GM19324 (cell line): ENCODE measurements around the gene PUDP.

Experiments used
- ATAC-seq: cut with Tn5 transposase; IDR thresholded peaks from one replicate; pipeline ENCODE4 v1.9.1; 2021; ENCODE audit warnings: mild to moderate bottlenecking, moderate library complexity; ENCODE audit not compliant: unreplicated experiment, low FRiP score

Gene PUDP

DNA sequence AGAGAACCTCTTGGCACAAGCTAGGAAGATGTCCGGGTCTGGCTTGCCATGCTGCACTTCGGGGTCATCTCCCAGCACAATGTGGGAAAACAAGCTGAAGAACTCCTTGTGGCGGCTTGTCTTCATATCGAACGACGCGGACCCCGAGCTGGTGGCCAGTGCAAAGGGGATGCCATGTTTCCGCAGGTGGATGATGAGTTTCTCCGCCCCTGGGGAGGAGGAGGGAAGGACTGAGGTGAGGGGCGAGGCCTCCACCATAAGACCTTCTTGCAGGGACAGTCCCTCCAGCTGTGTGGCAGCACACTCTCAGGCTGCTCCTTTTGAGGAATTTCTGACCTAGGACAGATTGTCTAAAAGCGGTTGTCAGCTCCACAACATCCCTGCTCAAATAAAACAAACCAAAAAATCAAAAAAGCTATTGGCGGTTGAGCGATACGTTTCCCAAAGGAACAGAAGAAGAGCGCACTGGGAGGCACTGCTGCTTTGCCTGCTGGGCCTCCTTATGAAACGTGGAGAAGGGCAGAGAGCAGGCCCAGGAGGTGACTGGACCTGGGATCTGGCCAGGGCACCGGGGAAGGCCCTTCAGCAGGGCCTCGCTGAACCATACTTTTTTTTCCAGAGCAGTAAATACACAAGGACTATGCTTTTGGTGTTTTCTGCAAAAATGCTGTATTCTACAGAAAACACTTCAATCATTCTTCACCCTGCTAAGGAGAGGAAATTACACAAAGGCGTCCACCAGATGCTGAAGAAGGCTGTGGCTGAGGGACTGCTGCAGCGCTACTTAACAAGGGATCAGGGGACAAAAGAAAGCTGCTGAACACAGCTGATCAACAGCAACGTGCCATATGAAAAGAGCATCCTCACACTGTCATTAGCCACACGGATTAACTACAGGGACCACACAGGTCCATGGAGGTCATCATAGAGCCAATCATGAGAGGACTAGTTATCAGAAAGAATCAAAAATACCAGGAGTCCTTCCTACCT, 70.4 kb downstream of the PUDP start:
- ATAC-seq, result no peak

DNA sequence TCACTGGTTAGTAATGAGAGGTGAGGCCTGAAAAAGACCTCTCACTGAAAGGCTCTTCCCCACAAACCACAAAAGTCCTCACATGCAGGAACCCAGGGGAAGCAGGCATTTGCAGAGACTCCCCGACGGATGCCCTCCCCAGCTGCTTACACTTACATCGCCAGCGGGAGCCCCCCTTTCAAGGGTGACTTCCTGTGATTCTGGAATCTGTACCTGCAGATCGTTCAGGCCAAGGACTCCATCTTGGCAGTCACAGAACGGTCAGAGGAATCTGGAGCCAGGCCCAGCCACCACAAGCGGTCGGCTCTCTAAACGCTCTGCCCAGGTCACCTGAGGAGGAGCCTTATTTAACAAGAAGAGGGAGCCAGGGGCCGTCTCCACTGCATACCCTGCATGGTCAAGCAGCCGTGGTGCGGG, 71.7 kb downstream of the PUDP start:
- ATAC-seq, result no peak

DNA sequence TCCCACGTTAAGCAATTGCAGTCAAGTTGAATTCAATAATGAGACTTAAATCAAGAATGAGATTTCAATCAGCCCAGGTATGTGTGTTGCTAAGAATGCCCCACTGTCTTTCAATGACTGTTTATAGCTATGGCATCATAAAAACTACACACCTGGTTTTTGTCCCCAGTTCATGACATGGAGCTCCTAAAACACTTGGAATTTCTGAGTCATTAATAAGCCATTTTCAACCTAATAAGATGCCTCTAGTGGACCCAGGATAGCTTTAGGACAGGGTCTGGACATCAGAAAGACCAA, 73.1 kb downstream of the PUDP start:
- ATAC-seq, result no peak

DNA sequence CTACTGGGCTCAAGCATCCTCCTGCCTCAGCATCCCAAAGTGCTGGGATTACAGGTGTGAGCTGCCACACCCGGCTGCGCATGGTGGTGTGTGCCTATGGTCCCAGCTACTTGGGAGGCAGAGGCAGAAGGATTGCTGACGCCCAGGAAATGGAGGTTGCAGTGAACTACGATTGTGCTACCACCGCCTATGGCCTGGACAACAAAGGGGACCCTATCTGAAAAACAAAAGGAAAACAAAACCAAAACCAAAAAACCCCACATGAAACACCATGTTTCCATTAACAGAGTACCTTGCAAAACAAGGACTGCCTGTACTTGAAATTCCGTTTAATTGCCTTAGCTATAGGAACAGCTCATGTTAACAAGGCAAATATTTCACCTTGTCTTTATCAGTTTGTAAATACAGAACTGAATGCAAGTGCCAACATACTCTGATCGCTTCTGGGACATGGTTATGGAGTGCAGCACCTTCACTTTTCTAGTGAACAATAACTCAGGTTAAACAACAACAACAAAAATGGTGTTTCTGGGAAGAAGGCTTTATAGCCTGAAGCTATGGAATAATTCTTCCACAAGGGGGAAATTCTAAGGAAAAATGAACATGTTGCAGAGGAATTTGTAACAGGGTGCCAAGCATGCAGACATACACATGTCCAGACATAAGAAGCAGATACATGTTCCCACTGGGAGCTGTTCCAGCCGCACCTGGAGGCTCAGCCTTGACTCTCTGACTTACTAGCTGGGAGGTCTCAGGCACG, 73.6 kb downstream of the PUDP start:
- ATAC-seq, result no peak

DNA sequence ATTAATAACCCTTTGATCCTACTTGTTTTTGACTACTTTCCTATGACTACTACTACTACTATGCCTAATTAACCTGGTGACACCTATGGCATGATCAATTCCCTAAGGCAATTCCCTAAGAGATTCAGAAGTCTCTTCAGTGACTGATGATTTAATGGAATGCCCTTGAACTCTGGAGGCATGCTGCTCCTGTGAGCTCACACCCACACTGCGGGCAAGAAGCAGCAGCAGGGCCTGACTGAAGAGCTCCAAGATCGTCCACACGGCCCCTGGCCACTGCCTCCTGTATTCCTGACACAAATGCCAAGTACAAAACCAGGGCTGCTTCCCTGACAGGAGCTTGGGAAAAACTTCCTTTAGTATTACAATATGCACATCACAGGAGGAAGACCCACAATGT, 74.6 kb downstream of the PUDP start:
- ATAC-seq, result no peak

DNA sequence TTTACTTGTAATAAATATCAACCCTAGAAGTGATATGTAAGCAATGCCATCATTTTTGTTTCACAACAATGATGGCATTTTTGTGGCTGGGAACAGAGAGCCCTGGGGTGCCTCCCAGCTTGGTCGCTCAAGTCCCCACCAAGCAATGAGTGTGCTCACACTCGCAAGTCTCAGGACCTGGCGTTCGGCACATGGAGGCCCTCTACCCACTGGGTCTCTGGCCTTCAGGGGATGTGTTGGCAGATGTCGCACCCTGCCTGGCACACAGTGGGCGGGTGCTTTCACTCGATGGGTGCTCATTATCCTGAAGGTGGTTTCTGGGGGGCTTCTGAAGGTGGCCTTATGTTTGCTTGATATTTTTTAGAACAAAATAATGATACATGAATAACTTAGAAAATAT, 75.1 kb downstream of the PUDP start:
- no peak for ATAC-seq

DNA sequence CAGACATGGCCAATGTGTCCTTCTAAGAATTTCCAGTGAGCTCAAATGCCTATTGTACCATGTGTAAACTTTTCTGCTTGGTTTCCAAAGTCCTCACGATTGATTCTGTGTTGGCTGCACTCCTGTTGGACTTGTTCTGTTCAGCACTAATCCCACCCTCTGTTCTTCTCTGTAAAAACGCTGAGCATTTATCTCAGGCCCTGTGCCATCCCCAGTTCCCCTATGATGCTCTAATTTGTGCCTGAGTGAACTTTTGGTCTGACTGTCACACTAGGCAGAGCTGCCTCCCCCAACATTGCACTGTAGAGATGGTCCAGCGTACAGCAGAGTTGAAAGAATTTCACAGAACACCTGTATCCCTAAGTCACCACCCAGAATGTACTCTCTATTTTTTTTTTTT, 76.6 kb downstream of the PUDP start:
- ATAC-seq, result no peak

DNA sequence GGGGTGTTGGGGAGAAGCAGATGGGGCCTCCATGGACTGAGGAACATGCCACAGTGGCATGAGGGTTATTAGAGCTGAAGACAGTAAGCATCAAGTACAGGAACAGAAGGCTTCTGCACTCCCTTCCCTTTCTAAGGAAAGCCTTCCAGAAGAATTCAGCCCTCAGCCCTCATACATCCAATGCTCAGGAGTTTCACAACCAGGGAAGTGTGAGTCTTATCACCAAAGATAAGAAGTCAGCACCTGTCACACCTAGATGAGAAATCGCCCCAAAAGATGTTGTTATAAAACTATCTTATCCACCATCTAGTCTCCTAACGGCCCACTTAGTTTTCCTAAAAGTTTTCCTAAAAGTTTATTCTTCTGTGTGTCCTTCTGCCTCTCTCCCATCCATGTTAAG, 78.4 kb downstream of the PUDP start:
- ATAC-seq, result no peak

DNA sequence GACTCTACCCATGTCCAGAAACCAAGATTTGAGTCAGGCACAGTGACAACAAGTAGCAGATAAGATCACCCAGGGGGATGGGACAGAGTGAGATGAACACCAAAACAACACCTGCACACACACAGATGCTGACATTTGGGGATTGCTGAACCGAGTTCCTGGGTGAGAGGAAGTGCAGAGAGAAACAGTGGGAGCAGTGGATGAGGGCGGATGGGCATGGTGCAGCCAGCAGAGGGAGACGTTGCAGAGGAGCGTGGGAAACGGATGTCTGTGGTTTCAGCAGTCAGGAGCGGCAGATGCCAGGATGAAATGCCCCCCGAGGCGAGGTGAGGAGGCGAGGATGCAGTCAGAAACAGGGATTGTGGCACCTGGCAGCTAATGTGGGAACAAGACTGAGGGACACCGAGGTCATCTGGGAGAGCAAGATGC, 79.0 kb downstream of the PUDP start:
- ATAC-seq, result no peak

DNA sequence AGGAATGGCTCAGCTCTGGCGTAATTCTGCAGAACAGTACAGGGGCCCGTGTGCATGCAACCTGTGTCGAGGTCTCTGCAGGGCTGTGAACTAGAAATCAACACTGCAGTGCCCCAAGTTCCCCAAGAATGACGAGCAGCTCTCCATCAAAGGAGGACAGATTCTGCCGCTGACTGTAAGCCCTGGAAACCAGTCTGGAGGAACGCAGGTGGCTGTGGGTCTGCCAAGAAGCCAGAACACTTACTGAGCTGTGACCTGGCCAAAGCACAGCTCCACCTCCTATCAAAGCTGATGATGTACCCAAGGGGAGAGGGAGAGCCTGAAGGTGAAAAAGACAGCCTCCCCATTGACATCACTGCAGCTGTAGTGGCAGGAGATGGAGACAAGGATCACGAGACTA, 80.7 kb downstream of the PUDP start:
- ATAC-seq, result no peak

DNA sequence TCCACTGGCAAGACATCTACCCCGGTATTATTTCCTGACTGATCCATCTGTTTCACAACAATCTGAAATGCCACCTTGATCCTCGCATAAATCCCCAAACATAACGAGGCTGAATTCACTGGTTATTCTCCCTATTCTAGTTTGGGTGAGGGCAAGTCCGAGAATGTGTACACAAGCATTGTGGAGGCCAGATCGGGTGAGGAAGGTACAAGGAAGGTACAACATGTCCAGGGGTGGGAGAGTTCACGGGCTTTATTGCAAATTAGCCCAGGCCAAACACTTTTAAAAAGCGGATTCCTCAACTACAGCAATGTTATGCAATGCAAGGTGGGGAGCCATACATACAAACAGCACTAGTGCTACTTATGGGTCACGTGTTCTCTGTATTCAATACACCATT, 82.5 kb downstream of the PUDP start:
- ATAC-seq, result no peak

DNA sequence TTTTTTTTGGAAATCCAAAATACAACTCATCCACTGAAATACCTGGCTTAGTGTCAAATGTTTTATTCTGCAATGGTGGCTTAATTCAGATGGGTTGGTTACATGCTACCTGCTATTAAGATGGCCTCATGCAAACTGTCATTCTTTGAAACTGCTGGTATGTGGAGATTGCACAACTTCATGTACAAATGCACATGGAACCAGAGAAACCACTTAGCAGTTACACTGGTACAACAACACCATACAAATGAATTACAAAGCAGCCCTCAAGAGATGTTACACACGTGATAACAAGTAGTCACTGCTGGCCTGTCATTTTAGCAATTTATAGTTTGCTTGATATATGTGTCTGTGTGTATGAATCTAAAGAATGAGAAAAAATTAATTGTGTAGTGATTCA, 85.0 kb downstream of the PUDP start:
- no peak for ATAC-seq

DNA sequence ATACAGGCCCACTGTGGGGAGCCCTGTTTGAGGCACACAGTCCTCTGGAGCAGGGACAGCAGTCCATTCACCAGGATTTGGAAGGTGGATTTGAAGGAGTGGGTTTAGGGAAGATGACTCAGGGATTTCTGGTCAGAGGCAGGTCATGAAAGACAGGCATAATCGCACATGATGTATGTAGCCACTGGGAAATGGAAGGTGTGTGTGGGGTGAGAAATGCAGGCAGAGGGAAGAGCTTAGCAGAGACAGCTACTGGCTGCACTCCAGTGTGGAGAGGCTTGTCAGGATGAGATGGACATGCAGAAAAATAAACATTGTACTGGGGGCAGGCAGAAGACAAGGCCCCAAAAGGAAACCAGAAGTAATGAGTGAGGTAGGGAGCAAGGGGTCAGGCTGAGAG, 85.7 kb downstream of the PUDP start:
- ATAC-seq, result no peak

DNA sequence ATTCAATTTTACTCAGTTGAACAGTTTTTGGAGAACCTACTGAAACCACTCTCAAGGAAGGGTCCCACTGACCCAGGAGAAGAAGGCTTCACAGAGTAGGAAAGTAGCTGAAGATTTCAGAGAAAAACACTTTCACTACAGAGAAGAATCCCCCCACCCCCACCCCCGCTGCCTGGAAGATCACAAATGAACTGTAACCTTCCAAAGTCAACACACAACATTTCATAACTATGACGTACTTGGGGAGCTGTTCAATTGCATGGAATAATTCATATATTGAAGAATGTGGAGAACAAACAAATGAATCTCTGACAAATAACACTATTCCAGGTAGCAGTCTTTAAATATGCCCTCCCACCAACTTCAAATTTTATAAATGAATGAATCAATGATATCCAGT, 86.5 kb downstream of the PUDP start:
- no peak for ATAC-seq

DNA sequence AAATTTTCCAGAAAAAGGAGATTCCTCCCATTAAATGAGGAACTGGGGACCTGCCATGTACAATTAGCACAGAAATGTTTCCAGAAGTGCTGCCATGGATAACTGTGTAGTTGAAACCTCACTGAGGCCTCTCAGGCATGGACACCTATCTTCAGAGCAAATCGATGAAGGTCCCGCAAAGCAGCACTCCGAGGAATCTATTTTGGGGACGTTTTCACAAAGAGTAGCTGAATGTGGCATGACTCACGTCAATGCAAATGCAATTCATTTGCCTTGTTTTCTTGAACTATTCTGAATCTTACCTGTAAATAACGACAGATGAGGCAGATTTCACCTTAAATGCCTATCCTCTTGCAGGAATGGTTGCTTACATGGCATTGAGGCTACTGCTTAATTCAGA, 87.5 kb downstream of the PUDP start:
- no peak for ATAC-seq

DNA sequence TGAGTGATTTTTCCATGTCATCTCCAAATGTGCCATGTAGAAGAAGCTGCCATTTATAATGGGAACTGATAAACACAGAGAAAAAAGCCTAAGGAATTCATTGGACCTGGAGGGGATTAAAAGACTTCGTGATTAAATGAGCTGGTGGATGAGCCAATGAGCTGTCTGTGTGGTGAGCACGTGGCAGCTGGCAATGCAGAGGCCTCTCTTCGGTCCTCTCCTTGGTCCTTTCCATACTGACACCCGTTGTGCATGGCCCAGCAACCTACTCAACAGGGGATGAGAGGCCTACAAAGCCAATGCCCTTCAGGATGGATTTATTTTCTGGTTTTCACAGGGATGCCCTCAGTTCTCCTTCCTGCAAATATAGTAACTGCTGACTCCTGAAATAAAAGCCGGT, 88.1 kb downstream of the PUDP start:
- no peak for ATAC-seq

DNA sequence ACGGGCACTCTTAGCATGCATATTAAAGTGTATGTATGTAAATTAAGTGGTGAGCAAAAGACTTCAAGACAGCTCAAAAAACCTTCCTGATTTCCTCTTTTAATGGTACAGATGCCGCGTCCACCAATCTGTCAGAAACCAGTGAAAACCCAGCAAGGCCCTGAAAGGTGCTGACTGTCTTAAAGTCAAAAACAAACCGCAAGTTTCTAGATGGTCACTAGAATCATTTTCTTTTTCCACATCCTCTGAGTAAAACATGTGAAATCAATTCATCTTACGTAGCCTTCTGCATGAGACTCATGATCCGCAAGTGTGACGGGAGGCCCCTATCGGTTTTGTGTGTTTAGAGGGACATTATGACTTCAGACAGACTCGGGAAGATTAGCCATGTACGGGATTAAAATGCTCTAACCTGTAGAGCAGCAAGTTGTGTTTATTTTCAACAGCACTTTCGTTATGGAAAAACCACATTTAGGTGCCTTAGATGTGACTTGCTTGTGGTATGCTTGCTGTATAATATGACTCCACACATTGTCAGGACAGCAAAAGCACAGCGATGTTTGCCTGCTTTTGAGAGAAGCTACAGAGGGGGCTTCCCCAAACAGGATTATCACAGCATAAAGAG, 88.6 kb downstream of the PUDP start:
- ATAC-seq, result peak; percentile 98

DNA sequence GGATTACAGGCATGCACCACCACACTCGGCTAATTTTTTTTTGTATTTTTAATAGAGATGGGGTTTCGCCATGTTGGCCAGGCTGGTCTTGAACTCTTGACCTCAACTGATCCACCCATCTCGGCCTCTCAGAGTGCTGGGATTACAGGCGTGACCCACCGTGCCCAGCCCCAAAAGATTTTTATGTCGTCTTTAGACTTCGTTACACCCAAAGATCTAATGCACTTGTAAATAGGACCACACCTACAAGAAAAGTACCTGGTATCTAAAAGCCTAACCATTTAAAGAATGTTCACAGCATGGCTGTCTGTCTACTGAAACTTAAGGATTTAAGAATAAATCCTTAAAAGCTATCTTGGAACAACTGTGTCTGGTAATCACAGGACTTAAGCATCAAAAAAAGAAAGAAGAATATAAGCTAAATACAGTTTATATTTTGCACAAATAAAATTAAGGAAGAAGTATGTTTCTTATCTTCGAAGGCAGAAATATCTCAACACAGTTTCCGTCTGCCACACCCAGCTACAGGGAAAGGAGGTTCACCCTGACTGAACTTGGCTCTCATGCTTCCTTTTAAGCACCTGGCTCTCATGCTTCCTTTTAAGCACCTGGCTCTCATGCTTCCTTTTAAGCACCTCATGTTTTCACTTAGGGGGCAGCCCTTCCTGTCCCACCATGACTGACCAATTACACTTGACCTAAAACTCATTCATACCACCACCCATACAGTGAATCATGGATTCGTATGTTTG, 92.4 kb downstream of the PUDP start:
- ATAC-seq, result no peak

DNA sequence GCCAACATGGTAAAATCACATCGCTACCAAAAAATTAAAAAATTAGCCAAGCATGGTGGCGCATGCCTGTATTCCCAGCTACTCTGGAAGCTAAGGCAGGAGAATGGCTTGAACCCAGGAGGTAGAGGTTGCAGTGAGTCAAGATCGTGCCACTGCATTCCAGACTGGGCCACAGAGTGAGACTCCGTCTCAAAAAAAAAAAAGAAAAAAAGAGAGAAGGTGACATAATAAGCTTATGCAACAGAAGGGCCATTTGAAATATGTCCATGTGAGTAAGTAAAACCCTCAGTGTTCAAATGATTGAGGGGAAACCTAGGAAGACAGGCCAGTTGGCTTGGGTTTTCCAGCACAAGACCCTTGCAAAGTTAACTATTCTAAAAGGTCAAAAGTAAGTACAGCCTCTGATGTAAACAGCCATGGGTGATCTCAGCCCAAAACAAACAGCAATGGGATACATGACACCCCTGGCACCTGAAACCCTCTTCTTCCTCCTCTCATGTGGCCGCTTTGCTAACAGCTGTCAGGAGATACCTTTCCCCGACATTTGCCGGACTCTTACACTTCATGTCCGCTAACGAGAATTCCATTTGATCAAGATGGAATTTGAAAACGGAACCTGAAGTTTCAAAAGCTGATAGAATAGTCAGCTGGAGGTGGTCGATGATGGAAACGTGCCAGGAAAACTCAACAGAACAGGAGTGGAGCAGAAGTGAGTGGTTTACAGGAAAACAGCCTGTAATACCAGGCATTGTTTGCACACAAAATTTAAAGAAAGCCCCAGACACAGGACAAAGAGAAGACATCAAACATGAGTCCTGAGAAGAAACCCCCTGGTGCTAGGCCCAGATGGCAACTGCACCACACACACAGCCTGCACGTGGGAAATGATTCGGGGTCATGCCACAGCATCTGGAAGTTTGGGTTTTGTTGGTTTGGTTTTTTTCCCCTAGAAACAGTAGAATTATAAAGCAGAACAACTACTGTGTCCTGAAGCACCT, 93.4 kb downstream of the PUDP start:
- no peak for ATAC-seq

DNA sequence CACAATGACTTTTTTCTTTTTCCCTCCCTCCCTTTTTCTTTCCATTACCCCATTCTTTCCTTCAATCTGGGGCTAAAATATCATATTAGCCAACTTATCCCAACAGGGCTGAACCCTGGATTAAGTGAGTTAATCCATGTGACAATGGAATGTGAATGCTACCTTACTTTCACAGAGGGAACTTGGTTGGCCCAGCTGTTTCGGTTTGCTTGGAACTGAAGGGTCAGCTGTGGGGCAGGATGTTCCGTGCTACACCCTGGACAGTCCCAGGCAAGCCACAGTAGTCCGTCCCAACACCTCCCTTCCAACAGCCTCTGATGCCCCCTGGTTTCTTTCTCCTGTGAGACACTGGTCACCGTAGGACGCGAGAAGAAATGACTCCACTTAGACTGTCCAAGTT, 95.4 kb downstream of the PUDP start:
- no peak for ATAC-seq
